LNCAP (cell line): ENCODE results near the gene SYNC.

Source experiments
- CTCF ChIP-seq: fragments of 450-650 bp; IDR thresholded peaks from 2 replicates; pipeline ENCODE4 v1.5.1; 2017; ENCODE audit warnings: mild to moderate bottlenecking

SYNC gene

GRCh38 chr1:32743380-32744070, 41.0 kb upstream of the SYNC start:
- no peak for TF ChIP-seq CTCF

DNA sequence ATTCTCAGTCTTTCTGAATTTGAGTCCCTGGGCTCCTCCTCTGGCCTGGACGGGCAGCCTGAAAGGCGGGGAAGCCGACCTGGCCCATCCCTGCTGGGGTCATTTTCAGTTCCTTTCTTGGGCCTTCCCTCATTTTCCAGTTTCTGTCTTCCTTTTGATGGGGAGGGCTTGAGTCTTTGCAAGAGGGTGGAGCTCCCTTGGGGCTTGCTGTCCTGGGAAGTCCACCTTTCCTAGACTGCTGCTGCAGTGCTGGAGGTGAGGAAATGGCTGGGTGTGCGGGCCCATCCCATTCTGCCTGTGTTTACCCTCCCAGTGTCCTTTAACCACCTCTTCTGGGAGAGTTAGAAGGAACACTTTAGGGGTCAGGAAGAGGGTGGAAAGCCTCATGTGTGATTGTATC, 40.4 kb upstream of the SYNC start:
- no peak for TF ChIP-seq CTCF

GRCh38 chr1:32742199-32742947, 39.8 kb upstream of the SYNC start:
- no peak for TF ChIP-seq CTCF

DNA sequence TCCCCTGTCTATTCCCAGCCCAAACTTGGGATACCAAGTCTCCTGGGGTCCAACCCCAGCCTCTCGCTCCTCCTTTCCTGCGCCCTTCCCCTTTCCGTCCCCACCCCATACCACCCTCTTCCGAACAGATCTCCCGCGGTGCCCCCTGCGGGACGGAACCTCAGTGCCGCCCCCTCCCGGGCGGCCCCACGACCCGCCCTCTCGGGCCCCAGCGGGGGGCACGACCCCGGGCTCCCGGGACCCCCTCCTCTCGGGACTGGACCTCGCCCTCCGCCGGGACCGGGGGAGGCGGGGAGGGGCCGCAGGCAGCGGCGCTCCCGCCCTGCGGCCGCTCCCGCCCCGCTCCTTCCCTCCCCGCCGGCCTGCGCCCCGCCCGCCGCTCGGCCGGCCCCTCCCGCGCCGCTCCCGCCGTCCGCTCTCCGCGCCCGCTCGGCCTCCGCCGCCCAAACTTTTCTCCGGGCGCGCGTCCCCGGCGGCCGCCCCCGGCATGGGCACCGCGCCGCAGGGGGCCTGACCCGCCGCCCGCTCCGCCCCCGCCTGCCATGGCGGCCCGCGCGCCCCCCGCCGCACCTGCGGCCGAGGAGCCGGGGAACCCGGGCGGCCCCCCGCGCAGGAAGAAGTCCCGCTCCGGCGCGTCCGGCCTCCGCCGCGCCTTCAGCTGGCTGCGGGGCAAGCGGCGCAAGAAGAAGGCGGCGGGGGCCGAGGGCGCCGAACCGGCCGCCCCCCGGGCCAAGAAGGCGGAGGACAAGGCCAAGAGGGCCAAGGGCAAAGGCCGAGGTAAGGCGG, 39.0 kb upstream of the SYNC start:
- TF ChIP-seq CTCF: peak; percentile 48

GRCh38 chr1:32741059-32741412, 38.5 kb upstream of the SYNC start:
- no peak for TF ChIP-seq CTCF

- TF ChIP-seq CTCF: no peak
Measured at GRCh38 chr1:32736812-32737791, 34.5 kb upstream of the SYNC start.
